Measurements from ENCODE around the gene PRRX2. TPM values are rescaled to one million over a fixed set of nuclear protein-coding genes. Genes with fewer than 3 reads are reported as not detected.

The PRRX2 gene
- total RNA-seq, 1 donor from 2014 or later = 20.8 TPM

GRCh38 chr9:129694243-129694646 lies 28.8 kb downstream of the PRRX2 start:
- TF ChIP-seq CTCF (conservative IDR thresholded peaks at IDR 0.05) = no peak
- Mint-ChIP-seq H3K4me3 (no peak overlapping the region), H3K27me3 (peaks cover 33% of the 10 kb centered on the region), H3K4me1 (ENCODE audit: unreplicated experiment) (peaks cover 7% of the 10 kb centered on the region), H3K27ac (no peak overlapping the region), H3K9me3 (no peaks in the 10 kb centered on the region), H3K36me3 (no peaks in the 10 kb centered on the region)
- no peak for DNase-seq (ENCODE audit: extremely low spot score, unreplicated experiment)

- Mint-ChIP-seq H3K36me3 (no peaks in the 10 kb centered on the region), H3K9me3 (no peaks in the 10 kb centered on the region), H3K27ac (no peak overlapping the region), H3K4me1 (ENCODE audit: unreplicated experiment) (peaks cover 9% of the 10 kb centered on the region), H3K4me3 (peak overlapping the region; percentile 65), H3K27me3 (peaks cover 37% of the 10 kb centered on the region)
- TF ChIP-seq CTCF (conservative IDR thresholded peaks at IDR 0.05) = no peak
- DNase-seq (ENCODE audit: extremely low spot score, unreplicated experiment) = no peak
Measured at GRCh38 chr9:129695870-129696269, 30.4 kb downstream of the PRRX2 start.

GRCh38 chr9:129696944-129697655 lies 31.7 kb downstream of the PRRX2 start:
- DNase-seq (ENCODE audit: extremely low spot score, unreplicated experiment) = no peak
- Mint-ChIP-seq H3K27me3 (peaks cover 41% of the 10 kb centered on the region), H3K4me3 (peak overlapping the region; percentile 89), H3K27ac (peak overlapping the region; percentile 51), H3K36me3 (no peaks in the 10 kb centered on the region), H3K4me1 (ENCODE audit: unreplicated experiment) (peaks cover 11% of the 10 kb centered on the region), H3K9me3 (no peaks in the 10 kb centered on the region)
- TF ChIP-seq CTCF (conservative IDR thresholded peaks at IDR 0.05) = no peak

- H3K4me1 Mint-ChIP-seq (ENCODE audit: unreplicated experiment) = peaks cover 16% of the 10 kb centered on the region
- no peak overlapping the region for H3K27ac Mint-ChIP-seq
- H3K27me3 Mint-ChIP-seq = peaks cover 45% of the 10 kb centered on the region
- H3K36me3 Mint-ChIP-seq = no peaks in the 10 kb centered on the region
- no peak for DNase-seq (ENCODE audit: extremely low spot score, unreplicated experiment)
- H3K9me3 Mint-ChIP-seq = no peaks in the 10 kb centered on the region
- no peak for TF ChIP-seq CTCF (conservative IDR thresholded peaks at IDR 0.05)
- H3K4me3 Mint-ChIP-seq = peak overlapping the region; percentile 49
Measured at GRCh38 chr9:129697656-129698253, 32.3 kb downstream of the PRRX2 start.

GRCh38 chr9:129698254-129698757 lies 32.9 kb downstream of the PRRX2 start:
- Mint-ChIP-seq H3K9me3 (no peaks in the 10 kb centered on the region), H3K27me3 (peaks cover 48% of the 10 kb centered on the region), H3K36me3 (no peaks in the 10 kb centered on the region), H3K4me3 (no peak overlapping the region), H3K4me1 (ENCODE audit: unreplicated experiment) (peaks cover 19% of the 10 kb centered on the region), H3K27ac (no peak overlapping the region)
- DNase-seq (ENCODE audit: extremely low spot score, unreplicated experiment) = no peak
- TF ChIP-seq CTCF (conservative IDR thresholded peaks at IDR 0.05) = no peak

All from type B pancreatic cell (in vitro differentiated cells).